HuH-7.5 (cell line): ENCODE data around the gene NEK6.

Experiments
- DNase-seq: peaks from one replicate; pipeline ENCODE4 v3.0.0; 2011; ENCODE audit warnings: low spot score

The NEK6 gene

GRCh38 chr9:124257844-124258606 is at the start of gene NEK6:
NEK6 (plus strand) TSS chr9:124257949; CDS start chr9:124301965, 44,016 bp downstream.
- peak; percentile 62 for DNase-seq

- DNase-seq = no peak
These were observed 49.2 kb upstream of the NEK6 start for GRCh38 chr9:124208571-124208970.

GRCh38 chr9:124209279-124209678 is 48.5 kb upstream of the NEK6 start:
- DNase-seq = no peak

DNA sequence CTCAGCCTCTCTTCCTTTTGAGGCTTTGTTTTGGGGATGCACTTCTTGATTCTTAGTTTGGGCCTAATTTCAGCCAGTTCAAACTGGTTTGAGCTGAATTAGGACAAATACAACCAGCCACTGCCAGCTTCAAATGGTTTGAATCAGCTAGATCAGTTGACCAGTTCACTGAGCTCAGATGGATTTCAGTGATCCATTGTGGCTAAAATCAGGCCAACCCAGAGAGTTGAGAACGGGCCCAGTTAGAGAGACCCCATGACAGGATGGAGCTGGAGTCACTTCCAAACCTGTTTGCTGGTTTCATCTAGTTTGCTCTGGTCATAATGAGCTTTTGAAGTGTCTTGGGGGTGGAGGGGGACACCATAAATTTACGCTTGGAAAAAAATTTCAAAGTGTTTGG is 48.0 kb upstream of the NEK6 start:
- DNase-seq = no peak

DNA sequence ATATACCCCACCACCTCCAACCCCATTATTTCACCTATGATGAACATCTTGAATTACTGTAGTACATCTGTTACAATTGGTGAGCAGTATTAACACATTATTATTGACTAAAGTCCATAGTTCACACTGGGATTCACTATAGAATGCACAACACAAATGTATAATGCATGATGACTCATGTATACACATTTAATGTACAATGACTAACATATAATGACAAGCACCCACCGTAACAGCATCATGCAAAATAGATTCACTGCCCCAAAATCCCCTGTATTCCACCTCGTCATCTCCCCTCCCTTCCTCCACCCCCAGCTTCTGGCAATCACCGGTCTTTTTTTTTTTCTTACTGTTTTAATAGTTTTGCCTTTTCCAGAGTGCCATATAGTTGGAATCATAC is 47.1 kb upstream of the NEK6 start:
- DNase-seq = no peak

GRCh38 chr9:124212381-124213050 is 45.2 kb upstream of the NEK6 start:
- DNase-seq = no peak

- DNase-seq = no peak
These were observed 44.4 kb upstream of the NEK6 start for GRCh38 chr9:124213396-124213795.

DNA sequence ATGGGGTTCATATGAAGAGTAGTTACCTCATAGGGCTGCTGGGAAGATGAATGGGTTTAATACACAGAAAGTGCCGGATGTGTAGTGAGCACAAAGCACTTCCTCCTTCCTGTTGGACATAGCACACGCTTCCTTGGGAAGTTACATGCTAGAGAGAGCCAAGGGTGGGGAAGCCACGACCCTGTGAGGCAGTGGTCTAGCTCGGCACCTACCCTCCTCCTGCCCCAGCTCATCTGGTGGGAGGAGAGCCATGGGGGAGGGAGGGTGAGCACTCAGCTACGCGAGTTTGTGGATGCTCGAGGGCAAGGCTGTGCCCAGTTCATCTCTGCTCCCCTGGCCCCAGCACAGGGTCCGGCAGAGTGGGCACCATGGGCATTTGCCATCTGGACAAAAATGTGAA is 43.6 kb upstream of the NEK6 start:
- DNase-seq = no peak

- no peak for DNase-seq
These were observed 43.0 kb upstream of the NEK6 start for GRCh38 chr9:124214596-124215367.

DNA sequence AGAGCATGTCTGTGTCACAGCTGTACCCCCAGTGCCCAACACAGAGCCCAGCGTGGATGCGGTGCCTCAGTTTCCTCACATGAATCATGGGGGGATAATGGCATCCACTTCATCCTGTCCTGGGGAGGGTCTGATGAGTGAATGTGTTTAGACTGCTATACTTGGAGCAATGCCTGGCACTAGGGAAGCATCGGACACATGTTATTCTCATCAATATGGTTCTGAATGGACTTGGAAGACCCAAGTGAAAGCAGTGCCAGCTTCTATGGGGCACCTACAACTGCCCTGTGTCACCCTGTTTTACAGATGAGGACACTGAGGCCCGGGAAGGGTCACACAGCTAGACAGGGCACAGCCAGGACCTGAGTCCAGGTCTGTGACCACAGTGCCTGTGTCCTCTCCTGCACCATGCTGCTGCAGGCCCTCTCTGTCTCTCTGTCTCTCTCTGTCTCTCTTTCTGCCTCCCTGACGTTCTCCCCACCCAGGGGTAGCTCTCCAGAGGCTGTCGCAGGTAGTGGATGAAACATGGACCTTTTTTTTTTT is 42.3 kb upstream of the NEK6 start:
- no peak for DNase-seq

DNA sequence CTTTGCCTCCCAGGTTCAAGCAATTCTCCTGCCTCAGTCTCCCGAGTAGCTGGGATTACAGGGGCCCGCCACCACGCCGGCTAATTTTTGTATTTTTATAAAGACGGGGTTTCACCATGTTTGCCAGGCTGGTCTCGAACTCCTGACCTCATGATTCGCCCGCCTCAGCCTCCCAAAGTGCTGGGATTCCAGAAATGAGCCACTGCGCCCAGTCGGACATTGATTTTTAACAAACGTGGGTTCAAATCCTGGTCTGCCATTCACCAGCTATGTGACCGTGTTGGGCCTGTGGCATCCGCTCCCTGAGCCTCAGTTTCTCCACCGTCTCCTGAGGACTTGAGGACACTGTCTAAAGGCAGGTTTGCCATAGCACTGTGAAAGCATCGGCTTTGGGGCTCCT is 41.8 kb upstream of the NEK6 start:
- no peak for DNase-seq

DNA sequence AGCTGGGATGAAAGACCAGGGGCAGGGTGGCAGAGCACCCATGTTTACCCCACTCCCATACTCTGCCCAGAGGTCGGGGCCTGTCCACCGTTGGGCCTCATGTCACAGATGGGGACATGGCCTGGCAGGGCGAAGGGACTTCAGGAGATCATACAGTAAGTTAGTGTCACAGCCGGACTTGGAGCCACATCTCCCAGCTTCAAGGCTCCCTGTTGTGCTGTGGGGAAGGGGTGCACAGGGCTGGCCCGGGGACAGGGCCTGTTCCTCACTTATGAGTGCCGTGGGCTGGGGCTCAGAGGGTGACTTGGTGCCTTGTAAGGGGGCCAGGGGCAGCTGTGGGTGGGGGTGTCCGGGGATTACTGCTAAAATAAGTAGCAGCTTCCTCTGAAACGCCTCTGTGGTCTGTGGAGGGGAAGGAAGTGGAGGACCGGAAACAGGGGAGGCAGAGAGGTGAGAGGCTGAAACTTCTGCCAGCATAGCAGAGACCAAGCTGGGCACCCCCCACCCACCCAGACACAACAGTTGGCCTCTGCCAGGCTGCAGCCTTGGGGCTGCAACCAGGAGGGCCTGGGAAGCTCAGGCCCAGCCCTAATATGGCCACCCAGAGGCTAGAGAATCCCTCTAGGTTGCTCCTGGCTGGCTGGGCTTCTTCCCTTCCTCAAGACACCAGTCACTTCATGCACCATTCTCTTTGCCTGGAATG is 41.1 kb upstream of the NEK6 start:
- no peak for DNase-seq

GRCh38 chr9:124217836-124218437 is 39.8 kb upstream of the NEK6 start:
- DNase-seq = no peak

GRCh38 chr9:124218438-124218982 is 39.2 kb upstream of the NEK6 start:
- DNase-seq = no peak

DNA sequence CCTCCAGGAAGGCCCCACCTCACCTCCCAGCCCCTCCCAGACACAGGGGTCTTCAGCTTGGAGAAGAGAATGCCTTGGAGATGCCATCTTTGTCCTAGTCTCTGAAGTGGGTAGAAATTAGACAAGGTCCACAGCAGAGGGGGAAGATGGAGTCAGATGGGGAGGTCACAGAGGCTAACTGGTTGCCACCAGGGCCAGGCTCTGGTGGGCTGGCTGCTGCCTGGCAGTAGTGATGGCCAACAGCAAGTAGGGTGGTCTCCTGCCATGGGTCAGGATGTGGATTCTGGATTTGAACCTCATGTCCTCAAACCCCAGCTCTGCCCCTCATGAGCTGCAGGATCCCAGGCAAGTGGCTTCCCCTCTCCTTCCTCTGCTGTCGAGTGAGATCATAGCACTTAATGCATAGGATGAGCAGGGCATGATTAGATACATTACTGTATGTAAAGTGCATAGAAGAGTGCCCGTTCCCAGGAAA is 38.7 kb upstream of the NEK6 start:
- no peak for DNase-seq

DNA sequence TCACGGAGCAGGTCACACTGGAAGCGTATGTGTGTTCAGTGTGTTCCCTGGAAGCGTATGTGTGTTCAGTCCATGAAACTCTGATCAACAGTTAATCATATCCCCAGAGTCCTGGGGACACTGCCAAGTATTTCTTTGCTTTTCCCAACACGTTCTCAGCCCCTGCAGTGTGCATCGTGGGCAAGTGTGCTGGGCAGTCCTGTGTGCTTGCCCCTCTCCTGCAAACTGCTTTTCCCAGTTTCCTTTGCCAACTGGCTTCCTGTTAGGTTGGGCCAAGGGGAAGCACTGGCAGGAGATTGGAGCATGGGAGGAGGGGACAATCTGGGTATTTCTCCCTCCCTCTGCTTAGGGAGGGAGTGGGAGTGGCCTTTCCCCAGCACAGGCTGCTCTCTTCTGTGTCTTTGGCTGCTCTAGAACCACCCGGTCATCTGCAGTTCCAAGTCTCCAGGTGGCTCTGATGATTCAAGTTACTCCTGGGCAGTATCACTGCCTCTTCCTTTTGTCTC is 36.8 kb upstream of the NEK6 start:
- DNase-seq = peak; percentile 56

GRCh38 chr9:124221676-124222075 is 36.1 kb upstream of the NEK6 start:
- no peak for DNase-seq

DNA sequence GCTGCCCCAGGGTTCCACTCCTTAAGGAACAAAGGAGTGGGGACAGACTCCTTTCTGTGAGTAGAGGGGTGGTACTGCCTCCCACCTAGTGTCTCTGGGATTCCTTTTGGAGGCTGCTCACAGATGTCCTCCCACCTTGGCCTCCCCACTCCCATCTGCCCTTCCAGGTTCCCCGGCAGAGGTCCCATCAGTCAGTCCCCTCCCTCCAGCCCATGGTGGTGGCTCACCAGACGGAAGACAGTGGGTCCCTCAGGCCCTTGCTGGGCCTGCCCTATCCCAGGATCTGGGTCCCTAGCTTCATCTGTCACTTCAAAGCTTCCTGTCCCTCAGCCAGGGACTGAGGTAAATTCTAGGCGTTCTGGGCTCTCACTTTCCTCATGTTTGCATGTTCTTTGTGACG is 35.6 kb upstream of the NEK6 start:
- no peak for DNase-seq

- peak; percentile 80 for DNase-seq
These were observed 34.6 kb upstream of the NEK6 start for GRCh38 chr9:124222918-124223720.

- no peak for DNase-seq
These were observed 31.8 kb upstream of the NEK6 start for GRCh38 chr9:124225945-124226344.
